ENCODE results near the gene JAML. TPM values are rescaled to one million over a fixed set of nuclear protein-coding genes. Genes with fewer than 3 reads are reported as not detected.

Gene JAML
- total RNA-seq, 3 donors from 2014 or later = 7.5 to 15.0 (median 7.7) TPM

- H3K4me1 ChIP-seq (ENCODE audit: low read depth) = peaks cover 26% of the 10 kb centered on the region
- H3K36me3 ChIP-seq (ENCODE audit: low read depth) = no peaks in the 10 kb centered on the region
- intact Hi-C loops (cut with DNase I, micrococcal nuclease) = loop anchor here (5.0 to 10.0 kb wide), 2 partner anchors 61 to 84 kb away; partner anchors contain the start of gene MPZL2 (in 1 of the 2)
- ATAC-seq (no peak), DNase-seq (no peak)
- no peak overlapping the region for H3K4me3 ChIP-seq
- H3K9me3 ChIP-seq = no peaks in the 10 kb centered on the region
- no peak for TF ChIP-seq CTCF (IDR thresholded peaks at IDR 0.05)
Observed at GRCh38 chr11:118200901-118201680, 23.7 kb downstream of the JAML start.

GRCh38 chr11:118200497-118200896 is 24.3 kb downstream of the JAML start:
- Histone ChIP-seq H3K4me1 (ENCODE audit: low read depth) (peaks cover 26% of the 10 kb centered on the region), H3K36me3 (ENCODE audit: low read depth) (no peaks in the 10 kb centered on the region), H3K9me3 (no peaks in the 10 kb centered on the region), H3K4me3 (no peak overlapping the region)
- TF ChIP-seq CTCF (IDR thresholded peaks at IDR 0.05) = no peak
- no peak for ATAC-seq
- intact Hi-C loops (cut with DNase I, micrococcal nuclease) = loop anchor here (5.0 to 10.0 kb wide), 2 partner anchors 62 to 84 kb away; partner anchors contain the start of gene MPZL2 (in 1 of the 2)
- DNase-seq = no peak

- Histone ChIP-seq H3K4me3 (no peak overlapping the region), H3K4me1 (ENCODE audit: low read depth) (peaks cover 30% of the 10 kb centered on the region), H3K9me3 (no peaks in the 10 kb centered on the region), H3K36me3 (ENCODE audit: low read depth) (no peaks in the 10 kb centered on the region)
- intact Hi-C loops (cut with DNase I, micrococcal nuclease) = loop anchor here (5.0 to 10.0 kb wide), 3 partner anchors 93 to 156 kb away; partner anchors contain the start of gene UBE4A (in 1 of the 2)
- DNase-seq (no peak), ATAC-seq (no peak)
- no peak for TF ChIP-seq CTCF (IDR thresholded peaks at IDR 0.05)
Observed at GRCh38 chr11:118199135-118199534, 25.7 kb downstream of the JAML start.

- TF ChIP-seq CTCF (IDR thresholded peaks at IDR 0.05) = peak; percentile 84
- Histone ChIP-seq H3K4me3 (no peak overlapping the region), H3K4me1 (ENCODE audit: low read depth) (peaks cover 27% of the 10 kb centered on the region), H3K9me3 (no peaks in the 10 kb centered on the region), H3K36me3 (ENCODE audit: low read depth) (no peaks in the 10 kb centered on the region)
- peak; percentile 86 to 93 (median 87) for DNase-seq
- intact Hi-C loops (cut with DNase I, micrococcal nuclease) = loop anchor here (5.0 to 10.0 kb wide), 3 partner anchors 94 to 156 kb away; partner anchors contain the start of gene UBE4A (in 1 of the 2)
- ATAC-seq = peak; percentile 45
Observed at GRCh38 chr11:118198370-118198769, 26.4 kb downstream of the JAML start.

- peaks cover 15% of the 10 kb centered on the region for H3K4me1 ChIP-seq (ENCODE audit: low read depth)
- no peaks in the 10 kb centered on the region for H3K9me3 ChIP-seq
- H3K36me3 ChIP-seq (ENCODE audit: low read depth) = no peaks in the 10 kb centered on the region
- intact Hi-C loops (cut with DNase I, micrococcal nuclease) = loop anchor here (5.0 to 10.0 kb wide), 3 partner anchors 97 to 160 kb away; partner anchors contain the start of gene UBE4A (in 1 of the 2)
- no peak overlapping the region for H3K4me3 ChIP-seq
- no peak for TF ChIP-seq CTCF (IDR thresholded peaks at IDR 0.05)
- DNase-seq (peak; percentile 68 to 89 (median 81)), ATAC-seq (peak; percentile 98)
Observed at GRCh38 chr11:118194835-118195627, 29.8 kb downstream of the JAML start.
